ENCODE data around the gene CIAO1. TPM values are rescaled to one million over a fixed set of nuclear protein-coding genes. Genes with fewer than 3 reads are reported as not detected.

Gene CIAO1
- total and polyA plus RNA-seq, 2 of the 13 experiments (the other 11 are each of a cell fraction or from before 2014, with no cell fraction given) = 99.3 to 120 TPM

DNA sequence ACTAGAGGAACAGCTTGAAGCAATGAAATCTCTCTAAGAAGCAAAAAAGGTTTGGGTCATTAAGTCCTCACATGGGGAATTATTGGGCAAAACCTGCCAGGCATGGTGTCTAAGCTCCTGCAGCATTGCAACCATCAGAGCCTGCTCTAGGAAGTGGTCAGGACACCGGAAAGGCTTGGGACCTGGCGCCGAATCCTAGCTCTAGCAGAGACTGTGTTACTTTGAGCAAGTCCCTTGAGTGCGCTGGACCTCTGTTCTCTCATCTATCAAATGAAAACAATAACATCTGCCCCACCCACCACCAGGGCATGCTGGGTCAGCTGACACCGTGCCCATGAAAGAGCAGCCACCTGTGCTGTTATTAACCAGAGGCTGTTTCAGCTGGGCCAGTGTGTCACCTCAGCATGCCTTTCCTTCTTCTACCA, 6.5 kb upstream of the CIAO1 start (continued):
- TF ChIP-seq ZNF660 (CRISPR knock-in tag; IDR thresholded peaks at IDR 0.05; ENCODE audit: borderline replicate concordance, low read depth) (no peak), ZNF768 (CRISPR knock-in tag; IDR thresholded peaks at IDR 0.05) (0 out of 2 replicates have a peak, but pooled peaks have one; percentile 22), RBM39 (IDR thresholded peaks at IDR 0.05; ENCODE audit: low read depth, low read length, poor library complexity, severe bottlenecking) (no peak), ZNF331 (CRISPR knock-in tag; IDR thresholded peaks at IDR 0.05) (no peak), POLR2AphosphoS5 (IDR thresholded peaks at IDR 0.05; ENCODE audit: low read depth, low read length) (peak; percentile 25; the same call in 1 of the 2 replicates), SMYD3 (CRISPR knock-in tag; IDR thresholded peaks at IDR 0.05) (0 out of 2 replicates have a peak, but pooled peaks have one; percentile 67), BORCS8-MEF2B (CRISPR knock-in tag; IDR thresholded peaks at IDR 0.05) (peak; percentile 75; the same call in 1 of the 2 replicates), SP5 (CRISPR knock-in tag; IDR thresholded peaks at IDR 0.05; ENCODE audit: borderline replicate concordance, low read depth) (peak; percentile 56; the same call in 1 of the 2 replicates), RAD21 (CRISPR knock-in tag; IDR thresholded peaks at IDR 0.05) (no peak), SP4 (CRISPR knock-in tag; IDR thresholded peaks at IDR 0.05) (no peak), BCL6 (CRISPR knock-in tag; IDR thresholded peaks at IDR 0.05) (0 out of 2 replicates have a peak, but pooled peaks have one; percentile 6), ONECUT2 (CRISPR knock-in tag; IDR thresholded peaks at IDR 0.05) (no peak), ELF3 (CRISPR knock-in tag; IDR thresholded peaks at IDR 0.05) (peak; percentile 19; the same call in 1 of the 2 replicates), ZNF430 (CRISPR knock-in tag; IDR thresholded peaks at IDR 0.05) (no peak)
- TF ChIP-seq, protein P1, sequence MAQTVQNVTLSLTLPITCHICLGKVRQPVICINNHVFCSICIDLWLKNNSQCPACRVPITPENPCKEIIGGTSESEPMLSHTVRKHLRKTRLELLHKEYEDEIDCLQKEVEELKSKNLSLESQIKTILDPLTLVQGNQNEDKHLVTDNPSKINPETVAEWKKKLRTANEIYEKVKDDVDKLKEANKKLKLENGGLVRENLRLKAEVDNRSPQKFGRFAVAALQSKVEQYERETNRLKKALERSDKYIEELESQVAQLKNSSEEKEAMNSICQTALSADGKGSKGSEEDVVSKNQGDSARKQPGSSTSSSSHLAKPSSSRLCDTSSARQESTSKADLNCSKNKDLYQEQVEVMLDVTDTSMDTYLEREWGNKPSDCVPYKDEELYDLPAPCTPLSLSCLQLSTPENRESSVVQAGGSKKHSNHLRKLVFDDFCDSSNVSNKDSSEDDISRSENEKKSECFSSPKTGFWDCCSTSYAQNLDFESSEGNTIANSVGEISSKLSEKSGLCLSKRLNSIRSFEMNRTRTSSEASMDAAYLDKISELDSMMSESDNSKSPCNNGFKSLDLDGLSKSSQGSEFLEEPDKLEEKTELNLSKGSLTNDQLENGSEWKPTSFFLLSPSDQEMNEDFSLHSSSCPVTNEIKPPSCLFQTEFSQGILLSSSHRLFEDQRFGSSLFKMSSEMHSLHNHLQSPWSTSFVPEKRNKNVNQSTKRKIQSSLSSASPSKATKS (CRISPR knock-in tag; IDR thresholded peaks at IDR 0.05) = 0 out of 2 replicates have a peak, but pooled peaks have one; percentile 28
- TF ChIP-seq, protein P2, sequence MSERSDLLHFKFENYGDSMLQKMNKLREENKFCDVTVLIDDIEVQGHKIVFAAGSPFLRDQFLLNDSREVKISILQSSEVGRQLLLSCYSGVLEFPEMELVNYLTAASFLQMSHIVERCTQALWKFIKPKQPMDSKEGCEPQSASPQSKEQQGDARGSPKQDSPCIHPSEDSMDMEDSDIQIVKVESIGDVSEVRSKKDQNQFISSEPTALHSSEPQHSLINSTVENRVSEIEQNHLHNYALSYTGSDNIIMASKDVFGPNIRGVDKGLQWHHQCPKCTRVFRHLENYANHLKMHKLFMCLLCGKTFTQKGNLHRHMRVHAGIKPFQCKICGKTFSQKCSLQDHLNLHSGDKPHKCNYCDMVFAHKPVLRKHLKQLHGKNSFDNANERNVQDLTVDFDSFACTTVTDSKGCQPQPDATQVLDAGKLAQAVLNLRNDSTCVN (CRISPR knock-in tag; IDR thresholded peaks at IDR 0.05; ENCODE audit: borderline replicate concordance) = peak; percentile 49; the same call in 1 of the 2 replicates
- TF ChIP-seq, protein P3, sequence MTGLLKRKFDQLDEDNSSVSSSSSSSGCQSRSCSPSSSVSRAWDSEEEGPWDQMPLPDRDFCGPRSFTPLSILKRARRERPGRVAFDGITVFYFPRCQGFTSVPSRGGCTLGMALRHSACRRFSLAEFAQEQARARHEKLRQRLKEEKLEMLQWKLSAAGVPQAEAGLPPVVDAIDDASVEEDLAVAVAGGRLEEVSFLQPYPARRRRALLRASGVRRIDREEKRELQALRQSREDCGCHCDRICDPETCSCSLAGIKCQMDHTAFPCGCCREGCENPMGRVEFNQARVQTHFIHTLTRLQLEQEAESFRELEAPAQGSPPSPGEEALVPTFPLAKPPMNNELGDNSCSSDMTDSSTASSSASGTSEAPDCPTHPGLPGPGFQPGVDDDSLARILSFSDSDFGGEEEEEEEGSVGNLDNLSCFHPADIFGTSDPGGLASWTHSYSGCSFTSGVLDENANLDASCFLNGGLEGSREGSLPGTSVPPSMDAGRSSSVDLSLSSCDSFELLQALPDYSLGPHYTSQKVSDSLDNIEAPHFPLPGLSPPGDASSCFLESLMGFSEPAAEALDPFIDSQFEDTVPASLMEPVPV (CRISPR knock-in tag; IDR thresholded peaks at IDR 0.05) = 0 out of 2 replicates have a peak, but pooled peaks have one; percentile 50
- TF ChIP-seq, protein P4, sequence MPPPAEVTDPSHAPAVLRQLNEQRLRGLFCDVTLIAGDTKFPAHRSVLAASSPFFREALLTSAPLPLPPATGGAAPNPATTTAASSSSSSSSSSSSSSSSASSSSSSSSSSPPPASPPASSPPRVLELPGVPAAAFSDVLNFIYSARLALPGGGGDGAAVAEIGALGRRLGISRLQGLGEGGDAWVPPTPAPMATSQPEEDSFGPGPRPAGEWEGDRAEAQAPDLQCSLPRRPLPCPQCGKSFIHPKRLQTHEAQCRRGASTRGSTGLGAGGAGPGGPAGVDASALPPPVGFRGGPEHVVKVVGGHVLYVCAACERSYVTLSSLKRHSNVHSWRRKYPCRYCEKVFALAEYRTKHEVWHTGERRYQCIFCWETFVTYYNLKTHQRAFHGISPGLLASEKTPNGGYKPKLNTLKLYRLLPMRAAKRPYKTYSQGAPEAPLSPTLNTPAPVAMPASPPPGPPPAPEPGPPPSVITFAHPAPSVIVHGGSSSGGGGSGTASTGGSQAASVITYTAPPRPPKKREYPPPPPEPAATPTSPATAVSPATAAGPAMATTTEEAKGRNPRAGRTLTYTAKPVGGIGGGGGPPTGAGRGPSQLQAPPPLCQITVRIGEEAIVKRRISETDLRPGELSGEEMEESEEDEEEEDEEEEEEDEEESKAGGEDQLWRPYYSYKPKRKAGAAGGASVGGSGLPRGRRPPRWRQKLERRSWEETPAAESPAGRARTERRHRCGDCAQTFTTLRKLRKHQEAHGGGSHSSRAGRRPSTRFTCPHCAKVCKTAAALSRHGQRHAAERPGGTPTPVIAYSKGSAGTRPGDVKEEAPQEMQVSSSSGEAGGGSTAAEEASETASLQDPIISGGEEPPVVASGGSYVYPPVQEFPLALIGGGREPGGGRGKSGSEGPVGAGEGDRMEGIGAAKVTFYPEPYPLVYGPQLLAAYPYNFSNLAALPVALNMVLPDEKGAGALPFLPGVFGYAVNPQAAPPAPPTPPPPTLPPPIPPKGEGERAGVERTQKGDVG (CRISPR knock-in tag; IDR thresholded peaks at IDR 0.05; ENCODE audit: borderline replicate concordance) = 0 out of 2 replicates have a peak, but pooled peaks have one; percentile 50
- TF ChIP-seq, protein P5, sequence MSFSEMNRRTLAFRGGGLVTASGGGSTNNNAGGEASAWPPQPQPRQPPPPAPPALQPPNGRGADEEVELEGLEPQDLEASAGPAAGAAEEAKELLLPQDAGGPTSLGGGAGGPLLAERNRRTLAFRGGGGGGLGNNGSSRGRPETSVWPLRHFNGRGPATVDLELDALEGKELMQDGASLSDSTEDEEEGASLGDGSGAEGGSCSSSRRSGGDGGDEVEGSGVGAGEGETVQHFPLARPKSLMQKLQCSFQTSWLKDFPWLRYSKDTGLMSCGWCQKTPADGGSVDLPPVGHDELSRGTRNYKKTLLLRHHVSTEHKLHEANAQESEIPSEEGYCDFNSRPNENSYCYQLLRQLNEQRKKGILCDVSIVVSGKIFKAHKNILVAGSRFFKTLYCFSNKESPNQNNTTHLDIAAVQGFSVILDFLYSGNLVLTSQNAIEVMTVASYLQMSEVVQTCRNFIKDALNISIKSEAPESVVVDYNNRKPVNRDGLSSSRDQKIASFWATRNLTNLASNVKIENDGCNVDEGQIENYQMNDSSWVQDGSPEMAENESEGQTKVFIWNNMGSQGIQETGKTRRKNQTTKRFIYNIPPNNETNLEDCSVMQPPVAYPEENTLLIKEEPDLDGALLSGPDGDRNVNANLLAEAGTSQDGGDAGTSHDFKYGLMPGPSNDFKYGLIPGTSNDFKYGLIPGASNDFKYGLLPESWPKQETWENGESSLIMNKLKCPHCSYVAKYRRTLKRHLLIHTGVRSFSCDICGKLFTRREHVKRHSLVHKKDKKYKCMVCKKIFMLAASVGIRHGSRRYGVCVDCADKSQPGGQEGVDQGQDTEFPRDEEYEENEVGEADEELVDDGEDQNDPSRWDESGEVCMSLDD (CRISPR knock-in tag; IDR thresholded peaks at IDR 0.05; ENCODE audit: borderline replicate concordance) = no peak

All from HepG2 (cell line).